HG02571 (cell line): ENCODE data around the gene ENTPD1.
"Not testable (repeated sequence)": the region's sequence is repeated elsewhere in the genome, so short reads cannot be mapped to it uniquely, and the experiment has no call there.

Experiments used
- ATAC-seq: cut with Tn5 transposase; IDR thresholded peaks from one replicate; pipeline ENCODE4 v1.9.1; 2021; ENCODE audit warnings: mild to moderate bottlenecking, moderate library complexity; ENCODE audit not compliant: unreplicated experiment

The ENTPD1 gene

GRCh38 chr10:95792874-95793285 is 36.9 kb downstream of the ENTPD1 start:
- ATAC-seq, result no peak

GRCh38 chr10:95793401-95794045 is 37.6 kb downstream of the ENTPD1 start:
- no peak for ATAC-seq

DNA sequence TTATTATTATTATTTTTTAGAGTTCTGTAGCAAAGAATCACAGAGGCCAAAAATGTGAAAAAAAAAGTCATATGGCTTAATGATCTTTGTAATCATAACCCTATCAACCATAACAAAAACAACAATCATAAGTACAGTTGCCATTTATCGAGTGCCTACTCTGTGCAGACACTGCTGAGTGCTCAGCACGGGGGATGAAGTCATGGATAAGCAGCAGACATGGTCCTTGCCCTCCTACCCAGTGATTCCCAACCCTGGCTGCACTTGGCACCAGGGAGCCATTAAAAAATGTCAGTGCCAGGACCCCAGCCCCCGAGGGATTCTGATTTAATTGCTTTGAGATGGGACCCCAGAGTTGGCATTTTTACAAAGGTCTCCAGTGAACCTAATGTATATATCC is 38.2 kb downstream of the ENTPD1 start:
- ATAC-seq, result no peak

GRCh38 chr10:95795602-95796001 is 39.6 kb downstream of the ENTPD1 start:
- no peak for ATAC-seq

DNA sequence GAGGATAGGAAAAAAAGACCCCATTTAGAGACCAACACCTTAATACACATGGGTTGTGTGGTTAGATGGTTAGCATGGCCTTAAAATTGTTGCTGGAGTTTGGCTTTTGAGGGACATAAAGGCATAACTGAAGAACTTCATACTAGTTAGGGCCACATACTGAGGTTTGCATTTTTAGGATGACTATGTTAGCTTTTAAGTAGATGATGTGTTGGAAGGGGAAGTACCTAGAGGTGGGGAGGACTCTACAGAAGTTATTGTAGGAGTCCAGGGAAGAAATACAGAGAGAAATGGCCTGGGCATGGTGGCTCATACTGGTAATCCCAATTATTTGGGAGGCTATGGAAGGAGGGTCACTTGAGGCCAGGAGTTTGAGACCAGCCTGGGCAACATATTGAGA is 40.5 kb downstream of the ENTPD1 start:
- ATAC-seq, result no peak

- no peak for ATAC-seq
Observed at GRCh38 chr10:95798096-95798855, 42.3 kb downstream of the ENTPD1 start.

DNA sequence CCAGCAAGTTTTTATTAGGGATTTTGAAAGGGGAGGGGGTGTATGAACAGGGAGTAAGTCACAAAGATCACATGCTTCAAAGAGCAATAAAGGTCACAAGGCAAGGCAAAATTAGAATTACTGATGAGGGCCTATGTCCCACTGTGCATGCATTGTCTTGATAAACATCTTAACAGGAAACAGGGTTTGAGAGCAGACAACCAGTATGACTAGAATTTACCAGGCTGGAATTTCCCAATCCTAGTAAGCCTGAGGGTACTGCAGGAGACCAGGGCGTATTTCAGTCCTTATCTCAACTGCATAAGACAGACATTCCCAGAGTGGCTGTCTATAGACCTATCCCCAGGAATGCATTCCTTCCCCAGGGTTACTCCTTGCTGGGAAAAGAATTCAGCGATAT is 44.3 kb downstream of the ENTPD1 start:
- ATAC-seq, result not testable (repeated sequence)

- ATAC-seq, result not testable (repeated sequence)
Observed at GRCh38 chr10:95806687-95807380, 50.9 kb downstream of the ENTPD1 start.

GRCh38 chr10:95808705-95809308 is 52.8 kb downstream of the ENTPD1 start:
- not testable (repeated sequence) for ATAC-seq

GRCh38 chr10:95809370-95810197 is 53.6 kb downstream of the ENTPD1 start:
- ATAC-seq, result no peak

GRCh38 chr10:95810198-95810976 is 54.4 kb downstream of the ENTPD1 start:
- ATAC-seq, result no peak

- no peak for ATAC-seq
Observed at GRCh38 chr10:95813054-95813685, 57.2 kb downstream of the ENTPD1 start.

GRCh38 chr10:95814011-95814727 is 58.2 kb downstream of the ENTPD1 start:
- ATAC-seq, result no peak

DNA sequence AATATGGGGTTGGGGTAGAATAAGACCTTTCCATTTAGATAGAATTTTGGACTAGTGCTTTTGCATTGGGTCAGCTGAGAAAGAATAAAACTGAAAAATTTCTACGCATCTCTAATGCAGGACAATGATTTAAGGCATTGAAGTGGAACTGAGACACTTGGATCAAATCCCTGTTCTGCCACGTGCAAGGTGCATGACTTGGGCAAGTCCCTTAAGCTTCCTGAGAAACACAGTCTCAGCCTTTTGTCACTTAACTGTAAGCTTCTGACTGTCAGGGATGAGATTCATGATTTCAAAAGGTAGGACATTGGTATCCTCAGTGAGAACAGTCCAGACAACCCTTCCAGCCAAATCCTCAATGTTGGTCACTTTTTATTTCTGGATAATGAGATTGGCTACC is 59.2 kb downstream of the ENTPD1 start:
- ATAC-seq, result no peak

DNA sequence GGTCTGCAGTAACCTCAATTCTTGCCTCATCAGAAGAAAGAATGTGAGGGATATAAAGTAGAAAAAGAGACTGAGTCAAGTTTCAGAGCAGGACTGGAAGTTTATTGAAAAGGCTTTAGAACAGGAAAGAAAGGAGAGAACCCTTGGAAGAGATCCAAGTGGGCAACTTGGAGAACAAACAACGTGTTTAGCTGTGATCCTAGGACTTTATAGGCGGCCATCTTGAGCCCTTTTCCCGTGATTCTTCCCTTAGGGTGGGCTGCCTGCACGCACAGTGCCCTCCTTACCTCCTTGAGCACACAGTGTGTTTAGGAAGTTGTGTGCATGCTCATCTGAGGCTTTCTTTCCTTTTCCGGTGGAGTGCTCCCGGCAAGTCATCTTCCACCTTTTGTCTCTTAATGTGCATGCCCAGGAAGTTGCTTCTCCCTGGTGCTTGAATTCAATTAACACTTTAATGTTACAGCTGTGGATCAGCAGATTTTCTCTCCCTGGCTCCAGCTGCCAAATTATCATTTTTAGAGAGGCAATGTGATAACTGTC is 59.8 kb downstream of the ENTPD1 start:
- ATAC-seq, result no peak

- no peak for ATAC-seq
Observed at GRCh38 chr10:95818010-95818409, 62.0 kb downstream of the ENTPD1 start.

DNA sequence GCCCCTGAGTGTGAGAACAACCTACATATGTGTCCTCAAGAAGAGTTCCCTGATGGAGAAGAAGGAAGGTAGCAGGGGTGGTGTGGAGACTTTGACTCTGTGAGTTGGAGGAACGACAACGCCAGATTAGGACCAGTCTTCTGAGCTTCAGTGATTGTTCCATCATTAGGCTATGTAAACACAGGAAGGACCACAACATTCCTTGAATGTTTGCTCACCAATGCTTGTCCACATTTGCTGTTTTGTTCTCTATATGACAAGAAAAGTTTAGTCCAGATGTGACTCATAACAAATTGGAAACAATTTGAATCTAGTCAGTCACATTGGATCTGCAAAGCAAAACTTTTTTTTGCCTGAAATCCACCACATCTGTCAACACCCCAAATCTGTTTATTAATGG is 62.7 kb downstream of the ENTPD1 start:
- ATAC-seq, result no peak

GRCh38 chr10:95819620-95820329 is 63.8 kb downstream of the ENTPD1 start:
- ATAC-seq, result no peak
